NCI-H69 (cell line): ENCODE data around the gene APBB1IP.
"Not testable (repeated sequence)": the region's sequence is repeated elsewhere in the genome, so short reads cannot be mapped to it uniquely, and the experiment has no call there.

Experiments used
- DNase-seq: peaks from one replicate; lab custom pipeline; 2025; lab: John Stamatoyannopoulos, UW

Gene APBB1IP

DNA sequence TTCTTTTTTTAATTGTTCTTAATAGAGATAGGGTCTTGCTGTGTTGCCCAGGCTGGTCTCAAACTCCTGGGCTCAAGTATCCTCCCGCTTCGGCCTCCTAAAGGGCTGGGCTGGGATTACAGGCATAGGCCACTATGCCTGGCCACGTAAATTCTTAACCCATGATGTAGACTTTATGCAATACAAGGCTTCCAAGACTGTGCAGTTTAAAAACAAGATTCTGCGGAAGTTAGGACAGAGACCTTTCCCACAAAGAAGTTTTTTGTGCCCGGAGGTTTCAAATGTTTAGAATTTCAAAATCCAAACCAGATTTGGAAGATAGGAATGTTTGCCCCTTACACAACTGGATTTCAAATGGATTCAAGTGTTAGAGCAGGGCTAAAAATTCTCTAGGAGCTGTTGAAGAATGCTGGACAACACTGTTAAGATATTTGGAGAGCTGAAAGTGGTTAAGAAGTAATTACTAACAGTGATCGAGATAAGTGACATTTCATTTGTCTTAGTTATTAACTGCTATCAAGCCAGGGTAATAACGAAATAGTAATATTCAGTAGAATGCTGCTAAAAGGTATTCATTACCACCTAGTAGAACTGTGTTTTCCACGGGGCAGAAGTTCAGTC is 7.4 kb downstream of the APBB1IP start:
- DNase-seq, result no peak

DNA sequence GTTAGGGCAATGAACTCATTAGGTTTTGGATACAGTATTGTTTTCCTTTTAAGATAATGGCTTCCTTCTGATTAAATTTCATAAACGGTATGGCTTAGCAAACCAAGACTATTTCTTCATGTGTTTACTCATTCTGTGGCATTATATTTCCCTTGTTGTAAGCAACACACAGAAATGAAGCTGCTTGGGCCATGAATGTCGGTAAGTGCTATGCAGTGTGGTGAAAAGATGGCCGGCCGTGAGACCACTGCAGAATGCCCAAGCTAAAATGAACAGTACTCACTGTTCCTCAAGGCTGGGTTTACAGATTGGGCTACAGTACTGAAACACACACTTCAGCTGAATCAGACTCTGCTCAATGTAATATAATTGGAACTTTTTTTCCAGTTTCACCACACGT is 8.1 kb downstream of the APBB1IP start:
- no peak for DNase-seq

DNA sequence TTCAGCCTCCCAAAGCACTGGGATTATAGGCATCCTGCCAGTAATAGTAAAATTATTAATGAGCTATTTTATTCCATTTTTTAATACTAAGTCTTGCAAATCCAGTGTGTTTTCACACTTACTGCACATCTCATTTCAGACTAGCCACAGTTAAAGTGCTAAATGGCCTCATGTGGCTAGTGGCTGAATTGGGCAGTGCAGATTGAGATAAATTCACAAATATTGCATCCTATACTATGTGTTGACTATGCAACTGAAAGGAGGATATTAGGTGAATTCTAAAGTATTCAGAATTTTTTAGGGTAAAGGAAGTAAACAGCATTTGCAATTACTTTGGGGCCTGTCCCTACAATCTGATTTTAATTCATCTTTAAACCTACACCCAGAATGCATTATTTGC is 10.2 kb downstream of the APBB1IP start:
- no peak for DNase-seq

- DNase-seq, result no peak
These were observed 10.7 kb downstream of the APBB1IP start for GRCh38 chr10:26448706-26449435.

DNA sequence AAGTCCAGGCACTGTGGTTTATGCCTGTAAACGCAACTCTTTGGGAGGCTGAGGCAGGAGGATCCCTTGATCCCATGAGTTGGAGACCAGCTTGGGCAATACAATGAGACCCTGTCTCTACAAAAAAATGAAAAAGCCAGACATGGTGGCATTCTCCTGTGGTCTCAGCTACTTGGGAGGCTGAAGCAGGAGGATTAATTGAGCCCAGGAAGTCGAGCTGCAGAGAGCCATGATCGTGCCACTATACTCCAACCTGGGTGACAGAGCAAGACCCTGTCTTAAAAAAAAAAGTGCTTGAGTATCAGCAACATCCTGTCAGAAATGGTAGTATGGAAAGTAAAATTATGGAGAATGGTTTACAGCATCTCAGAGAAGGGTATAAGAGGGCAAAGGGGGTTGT is 11.6 kb downstream of the APBB1IP start:
- no peak for DNase-seq

- no peak for DNase-seq
These were observed 13.8 kb downstream of the APBB1IP start for GRCh38 chr10:26451903-26452302.

DNA sequence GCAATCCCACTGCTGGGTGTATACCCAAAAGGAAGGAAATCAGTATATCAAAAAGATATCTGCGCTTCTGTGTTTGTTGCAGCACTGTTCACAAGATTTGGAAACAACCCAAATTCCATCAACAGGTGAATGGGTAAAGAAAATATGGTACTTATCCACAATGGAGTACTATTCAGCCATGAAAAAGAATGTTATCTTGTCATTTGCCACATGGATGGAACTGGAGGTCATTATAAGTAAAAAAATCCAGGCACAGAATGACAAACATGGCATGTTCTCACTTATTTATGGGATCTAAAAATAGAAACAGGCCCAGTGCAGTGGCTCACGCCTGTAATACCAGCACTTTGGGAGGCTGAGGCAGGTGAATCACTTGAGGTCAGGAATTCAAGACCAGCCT is 15.7 kb downstream of the APBB1IP start:
- DNase-seq, result no peak

- DNase-seq, result no peak
These were observed 16.8 kb downstream of the APBB1IP start for GRCh38 chr10:26454891-26455290.

DNA sequence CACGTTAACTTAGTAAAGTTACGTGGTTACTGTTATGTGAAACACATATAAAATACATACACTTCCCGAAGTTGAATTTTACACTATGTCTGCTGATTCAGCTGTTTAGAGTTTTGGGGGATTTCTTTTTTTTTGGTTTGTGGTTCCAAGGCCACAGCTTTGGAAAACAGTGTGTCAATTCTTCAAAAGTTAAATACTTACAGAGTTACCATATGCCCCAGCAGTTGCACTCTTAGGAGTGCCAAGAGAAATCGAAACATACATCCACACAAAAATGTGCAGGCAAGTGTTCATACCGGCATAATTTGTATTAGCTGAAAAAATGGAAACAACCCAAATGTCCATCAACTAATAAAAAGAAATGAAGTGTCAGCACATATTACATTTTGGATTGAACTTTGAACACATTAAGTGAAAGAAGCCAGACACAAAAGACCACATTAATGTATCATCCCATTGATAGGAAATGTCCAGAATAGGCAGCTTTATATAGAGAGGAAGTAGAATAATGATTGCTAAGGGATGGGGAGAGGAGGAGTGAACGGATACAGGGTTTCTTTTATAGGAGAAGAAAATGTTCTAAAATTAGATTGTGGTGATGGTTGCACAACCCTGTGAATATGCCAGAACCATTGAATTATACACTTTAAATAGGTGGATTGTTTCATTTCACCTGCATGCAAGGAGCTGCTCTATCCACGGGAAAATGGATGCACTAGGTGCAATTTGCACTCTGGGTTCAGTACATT is 17.6 kb downstream of the APBB1IP start:
- DNase-seq, result no peak

GRCh38 chr10:26457088-26457487 is 18.9 kb downstream of the APBB1IP start:
- DNase-seq, result no peak

- DNase-seq, result no peak
These were observed 22.6 kb downstream of the APBB1IP start for GRCh38 chr10:26460736-26461135.

DNA sequence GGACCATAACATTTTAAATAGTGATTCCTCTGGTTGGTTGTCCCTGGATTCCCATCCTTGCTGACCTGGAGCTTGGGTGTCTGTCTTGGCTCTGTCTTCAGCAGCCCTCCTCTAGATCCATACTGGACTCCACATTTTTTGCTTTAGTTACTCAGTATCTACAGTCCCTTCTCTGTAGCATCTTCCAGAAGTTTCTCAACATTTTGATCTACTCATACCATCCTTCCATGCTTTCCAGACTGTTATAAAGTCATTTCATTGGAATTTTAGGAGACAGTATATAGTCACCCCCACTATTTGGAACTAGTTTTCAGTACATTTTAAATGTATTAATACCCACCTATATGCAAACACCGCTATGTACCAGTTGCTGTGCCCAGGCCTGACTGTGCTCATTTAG is 25.8 kb downstream of the APBB1IP start:
- DNase-seq, result no peak

DNA sequence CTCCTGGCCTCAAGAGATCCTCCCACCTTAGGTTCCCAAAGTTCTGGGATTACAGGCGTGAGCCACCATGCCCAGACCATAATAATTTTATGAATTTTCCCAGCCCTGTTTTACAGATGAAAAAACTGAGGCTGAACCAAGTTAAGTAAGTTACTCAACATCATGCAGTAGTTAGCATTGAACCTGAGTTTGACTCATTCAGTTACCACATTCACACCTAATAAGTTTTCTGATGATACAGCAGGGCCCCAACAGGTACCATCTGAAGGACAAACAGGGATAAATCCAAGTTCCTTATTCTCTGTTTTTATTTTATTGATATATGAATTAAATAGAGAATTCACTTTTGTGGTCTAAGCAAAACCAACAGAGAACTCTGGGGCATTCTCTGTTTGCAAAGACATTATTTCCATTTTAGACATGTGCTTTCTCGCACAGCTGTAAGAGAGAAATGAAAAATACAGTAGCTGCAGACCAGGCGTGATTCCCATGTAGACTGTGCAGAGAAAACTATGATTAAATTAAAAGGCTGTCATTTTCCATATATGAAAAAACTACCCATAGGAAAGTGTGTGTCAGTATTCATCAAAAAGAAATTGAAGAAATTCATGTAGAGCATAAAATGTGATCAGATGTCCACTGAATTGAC is 26.6 kb downstream of the APBB1IP start:
- DNase-seq, result no peak

- not testable (repeated sequence) for DNase-seq
These were observed 28.4 kb downstream of the APBB1IP start for GRCh38 chr10:26466531-26466930.

GRCh38 chr10:26467639-26468038 is 29.5 kb downstream of the APBB1IP start:
- no peak for DNase-seq

- no peak for DNase-seq
These were observed 30.1 kb downstream of the APBB1IP start for GRCh38 chr10:26468291-26468690.

- DNase-seq, result no peak
These were observed 30.6 kb downstream of the APBB1IP start for GRCh38 chr10:26468700-26469099.

- no peak for DNase-seq
These were observed 34.3 kb downstream of the APBB1IP start for GRCh38 chr10:26472492-26472778.

- DNase-seq, result no peak
These were observed 35.9 kb downstream of the APBB1IP start for GRCh38 chr10:26474026-26474425.

DNA sequence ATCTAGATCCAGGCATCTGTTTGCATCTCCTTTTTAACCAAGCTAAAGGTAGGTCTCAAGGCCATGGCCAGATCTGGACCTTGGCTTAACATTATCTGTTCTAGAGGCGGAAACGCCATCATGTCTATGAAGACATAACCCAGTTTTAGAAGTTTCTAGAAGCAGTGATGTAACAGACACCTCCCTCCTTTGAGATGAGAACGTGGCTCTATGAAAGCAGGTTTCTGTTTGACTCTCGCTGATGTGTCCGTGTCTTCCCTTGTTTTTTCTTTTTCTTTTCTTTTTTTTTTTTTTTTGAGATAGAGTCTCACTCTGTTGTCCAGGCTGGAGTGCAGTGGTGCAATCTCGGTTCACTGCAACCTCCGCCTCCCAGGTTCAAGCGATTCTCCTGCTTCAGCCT is 36.7 kb downstream of the APBB1IP start:
- DNase-seq, result not testable (repeated sequence)

GRCh38 chr10:26475386-26475785 is 37.2 kb downstream of the APBB1IP start:
- DNase-seq, result no peak

- no peak for DNase-seq
These were observed 39.4 kb downstream of the APBB1IP start for GRCh38 chr10:26477501-26477900.

DNA sequence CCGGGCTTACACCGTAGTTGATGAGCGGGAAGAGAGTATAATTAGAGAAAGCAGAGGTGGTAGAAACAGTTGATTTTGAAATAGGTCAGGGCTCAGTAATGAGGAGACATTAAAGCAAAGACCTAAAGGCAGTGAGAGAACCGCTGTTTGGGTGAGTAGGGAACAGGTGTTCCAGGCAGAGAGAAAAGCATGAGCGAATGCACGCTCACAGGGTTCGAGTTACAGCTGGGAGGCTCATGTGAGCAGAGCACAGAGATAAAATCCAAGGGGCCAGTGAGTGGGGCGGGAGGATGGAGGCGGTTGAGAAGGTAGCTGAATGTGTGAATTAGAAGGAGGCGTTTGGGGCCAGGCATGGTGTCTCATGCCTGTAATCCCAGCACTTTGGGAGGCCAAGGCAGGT is 39.9 kb downstream of the APBB1IP start:
- no peak for DNase-seq
